C4-2B (cell line): Measurements from ENCODE around the gene HEATR3.

ENCODE experiments used
- ZFX ChIP-seq: fragments of 450-650 bp; IDR thresholded peaks from 2 replicates; pipeline ENCODE4 v1.6.1; 2017
- TF ChIP-seq, protein P1 (sequence below): fragments of 450-650 bp; conservative IDR thresholded peaks from 2 replicates; pipeline ENCODE4 v1.5.1; 2017; ENCODE audit warnings: mild to moderate bottlenecking

DNA sequence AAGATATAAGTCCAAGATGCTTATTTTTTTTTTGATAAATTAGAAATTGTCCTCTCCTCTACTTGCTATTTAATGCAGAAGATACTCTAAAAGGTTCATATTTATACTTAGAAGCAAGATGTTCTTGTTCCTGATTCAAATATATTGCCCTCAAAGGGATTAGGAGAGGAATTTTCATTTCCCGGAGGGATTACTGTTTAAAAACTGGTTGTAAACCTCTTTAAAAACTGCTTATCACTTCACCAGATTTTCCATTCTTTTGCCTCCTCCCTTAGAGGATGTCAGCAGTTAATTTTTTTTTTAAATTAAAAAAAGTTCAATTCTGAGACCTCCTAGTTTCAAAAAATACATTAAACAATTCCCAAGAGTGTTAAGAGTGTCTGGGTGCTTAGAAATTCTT is 90.2 kb downstream of the HEATR3 start:
- TF ChIP-seq, protein P1, sequence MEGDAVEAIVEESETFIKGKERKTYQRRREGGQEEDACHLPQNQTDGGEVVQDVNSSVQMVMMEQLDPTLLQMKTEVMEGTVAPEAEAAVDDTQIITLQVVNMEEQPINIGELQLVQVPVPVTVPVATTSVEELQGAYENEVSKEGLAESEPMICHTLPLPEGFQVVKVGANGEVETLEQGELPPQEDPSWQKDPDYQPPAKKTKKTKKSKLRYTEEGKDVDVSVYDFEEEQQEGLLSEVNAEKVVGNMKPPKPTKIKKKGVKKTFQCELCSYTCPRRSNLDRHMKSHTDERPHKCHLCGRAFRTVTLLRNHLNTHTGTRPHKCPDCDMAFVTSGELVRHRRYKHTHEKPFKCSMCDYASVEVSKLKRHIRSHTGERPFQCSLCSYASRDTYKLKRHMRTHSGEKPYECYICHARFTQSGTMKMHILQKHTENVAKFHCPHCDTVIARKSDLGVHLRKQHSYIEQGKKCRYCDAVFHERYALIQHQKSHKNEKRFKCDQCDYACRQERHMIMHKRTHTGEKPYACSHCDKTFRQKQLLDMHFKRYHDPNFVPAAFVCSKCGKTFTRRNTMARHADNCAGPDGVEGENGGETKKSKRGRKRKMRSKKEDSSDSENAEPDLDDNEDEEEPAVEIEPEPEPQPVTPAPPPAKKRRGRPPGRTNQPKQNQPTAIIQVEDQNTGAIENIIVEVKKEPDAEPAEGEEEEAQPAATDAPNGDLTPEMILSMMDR: no peak
- TF ChIP-seq ZFX: no peak
